HCT116 (cell line): ENCODE data around the gene KNOP1. TPM values are rescaled to one million over a fixed set of nuclear protein-coding genes. Genes with fewer than 3 reads are reported as not detected.

Source experiments
- ATAC-seq: fragments of 200-7000 bp; cut with Tn5 transposase; 2 replicates; pipeline ENCODE4 v1.9.1; 2020; ENCODE audit warnings: mild to moderate bottlenecking, moderate library complexity
- BruUV-seq: library from RNA; stranded (reverse); fragments of 400-500 nt; replicated peaks from 2 replicates; lab custom pipeline; 2021; lab: Mats Ljungman, UMichigan
- CTCF ChIA-PET: fragments of 300-600 bp; sonication (Branson Sonifier 250); formaldehyde crosslinking; loops from one replicate; lab custom pipeline; 2021; ENCODE audit warnings: antibody characterized with exemption; lab: Charles Lee
- POLR2A ChIA-PET: fragments of 300-600, 350-600 bp; sonication (Branson Sonifier 250); formaldehyde crosslinking; loops from one replicate; lab custom pipeline; 2021; ENCODE audit warnings: antibody characterized with exemption; lab: Charles Lee
- RAD21 ChIA-PET, 2 experiments: fragments of 300-600 bp; sonication (Branson Sonifier 250); formaldehyde crosslinking; loops; one replicate each; lab custom pipeline; 2023; ENCODE audit warnings: low total read pairs in 2 of 2; ENCODE audit not compliant: uncharacterized antibody in 2 of 2, unreplicated experiment in 2 of 2, low non-redundant PET in 1 of 2; lab: Charles Lee
- DNase-seq: peaks from one replicate; pipeline ENCODE4 v3.0.0-alpha.2; 2010; ENCODE audit warnings: low read depth, low spot score
- H2AFZ ChIP-seq: fragments of 200-600 bp; shearing (Covaris generic), sonication (generic); 2 replicates; pipeline ENCODE4 v1.6.1; 2017; ENCODE audit warnings: low read depth, mixed run types, mixed read lengths, antibody characterized with exemption, low read length; ENCODE audit not compliant: poor library complexity, severe bottlenecking
- H3K27ac ChIP-seq: 2 replicates; pipeline ENCODE4 v1.5.1; 2012; ENCODE audit warnings: low read depth, low read length
- H3K27me3 ChIP-seq: fragments of 200-600 bp; sonication (generic); 2 replicates; pipeline ENCODE4 v1.6.1; 2016; ENCODE audit warnings: mixed run types, low read length, mixed read lengths; ENCODE audit not compliant: insufficient read depth
- H3K36me3 ChIP-seq, 2 experiments: fragments of 200-500 bp in 1 of 2; fragments of 200-600 bp in 1 of 2; sonication (Bioruptor generic) in 1 of 2; sonication (generic) in 1 of 2; 2 replicates each; pipeline versions ENCODE4 v1.5.1 to v1.6.1; 2014 to 2016; ENCODE audit warnings: low read length in 2 of 2, inconsistent platforms in 1 of 2, mixed read lengths in 1 of 2, mixed run types in 1 of 2; ENCODE audit not compliant: insufficient read depth in 2 of 2, control insufficient read depth in 1 of 2
- H3K4me1 ChIP-seq, 2 experiments: fragments of 200-600 bp in 1 of 2; sonication (generic) in 1 of 2; 2 replicates each; pipeline versions ENCODE4 v1.5.1 to v1.6.1; 2012 to 2017; ENCODE audit warnings: low read length in 2 of 2, inconsistent platforms in 1 of 2, mild to moderate bottlenecking in 1 of 2, mixed read lengths in 1 of 2, mixed run types in 1 of 2, moderate library complexity in 1 of 2; ENCODE audit not compliant: insufficient read depth in 2 of 2, control insufficient read depth in 1 of 2
- H3K4me2 ChIP-seq: fragments of 200-600 bp; sonication (generic); 2 replicates; pipeline ENCODE4 v1.6.1; 2017; ENCODE audit warnings: mixed run types, low read length, mixed read lengths
- H3K4me3 ChIP-seq, 2 experiments: fragments of 200-600 bp in 1 of 2; sonication (generic) in 1 of 2; replicated peaks in 1 of 2; 2 replicates each; pipeline ENCODE4 v1.5.1; 2011 to 2016; ENCODE audit warnings: low read length in 2 of 2, control low read depth in 1 of 2, low read depth in 1 of 2, mild to moderate bottlenecking in 1 of 2, mixed read lengths in 1 of 2, mixed run types in 1 of 2
- H3K79me2 ChIP-seq: fragments of 200-600 bp; sonication (generic); 2 replicates; pipeline ENCODE4 v1.6.1; 2017; ENCODE audit warnings: mild to moderate bottlenecking, mixed run types, low read length, moderate library complexity, mixed read lengths; ENCODE audit not compliant: insufficient read depth
- H3K9ac ChIP-seq: fragments of 200-600 bp; sonication (generic); 2 replicates; pipeline ENCODE4 v1.6.1; 2016; ENCODE audit warnings: low read length, mixed read lengths
- H3K9me2 ChIP-seq: fragments of 200-600 bp; sonication (generic), shearing (Covaris generic); 2 replicates; pipeline ENCODE4 v1.6.1; 2017; ENCODE audit warnings: mixed run types, mild to moderate bottlenecking, moderate library complexity; ENCODE audit not compliant: insufficient read depth
- H3K9me3 ChIP-seq, 2 experiments: fragments of 200-500 bp in 1 of 2; fragments of 200-600 bp in 1 of 2; sonication (Bioruptor generic) in 1 of 2; sonication (generic) in 1 of 2; 2 replicates each; pipeline ENCODE4 v1.6.1; 2014 to 2017; ENCODE audit warnings: low read length in 2 of 2, mixed read lengths in 2 of 2, inconsistent platforms in 1 of 2, low read depth in 1 of 2, mild to moderate bottlenecking in 1 of 2, mixed run types in 1 of 2, moderate library complexity in 1 of 2; ENCODE audit not compliant: control insufficient read depth in 1 of 2, insufficient read depth in 1 of 2
- H4K20me1 ChIP-seq: fragments of 200-600 bp; sonication (generic), shearing (Covaris generic); 2 replicates; pipeline ENCODE4 v1.6.1; 2017; ENCODE audit warnings: mixed run types, mild to moderate bottlenecking, moderate library complexity; ENCODE audit not compliant: insufficient read depth
- CBX3 ChIP-seq: IDR thresholded peaks from 2 replicates; pipeline ENCODE4 v1.6.1; 2012; ENCODE audit warnings: low read depth
- CEBPB ChIP-seq: IDR thresholded peaks from 2 replicates; pipeline ENCODE4 v1.6.1; 2012; ENCODE audit warnings: low read depth
- EGR1 ChIP-seq: IDR thresholded peaks from 2 replicates; pipeline ENCODE4 v1.6.1; 2012; ENCODE audit warnings: low read depth
- ELF1 ChIP-seq: IDR thresholded peaks from 2 replicates; pipeline ENCODE4 v1.6.1; 2012; ENCODE audit warnings: low read depth, borderline replicate concordance
- EZH2 ChIP-seq: fragments of 200-600 bp; sonication (generic); IDR thresholded peaks from 2 replicates; pipeline ENCODE4 v1.6.1; 2017; ENCODE audit warnings: antibody characterized with exemption, mixed run types
- EZH2phosphoT487 ChIP-seq: fragments of 200-600 bp; IDR thresholded peaks from 2 replicates; pipeline ENCODE4 v1.6.1; 2018; ENCODE audit warnings: antibody characterized with exemption, borderline replicate concordance
- JUND ChIP-seq: IDR thresholded peaks from 2 replicates; pipeline ENCODE4 v1.6.1; 2012
- RAD21 ChIP-seq: IDR thresholded peaks from 2 replicates; pipeline ENCODE4 v1.6.1; 2012; ENCODE audit warnings: low read depth, mild to moderate bottlenecking
- SIN3A ChIP-seq: IDR thresholded peaks from 2 replicates; pipeline ENCODE4 v1.6.1; 2012; ENCODE audit warnings: low read depth
- SRF ChIP-seq: IDR thresholded peaks from 2 replicates; pipeline ENCODE4 v1.6.1; 2012; ENCODE audit warnings: low read depth
- TCF7L2 ChIP-seq: IDR thresholded peaks from 2 replicates; pipeline ENCODE4 v1.7.0; 2011; ENCODE audit warnings: borderline replicate concordance, inconsistent platforms; ENCODE audit not compliant: insufficient read depth, insufficient read length; ENCODE audit errors: extremely low read depth
- YY1 ChIP-seq: IDR thresholded peaks from 2 replicates; pipeline ENCODE4 v1.6.1; 2011; ENCODE audit warnings: low read length, low read depth, moderate library complexity, mild to moderate bottlenecking; ENCODE audit not compliant: insufficient replicate concordance; ENCODE audit errors: extremely low read depth
- intact Hi-C: fragments of 100-400 bp; cut with micrococcal nuclease; formaldehyde crosslinking; loops from 2 replicates; pipeline ENCODE4 v1.10.0; 2022
- total RNA-seq: library from RNA; stranded (reverse); gene quantifications from one replicate; pipeline ENCODE4 v1.2.1, GENCODE V29; 2021; ENCODE audit not compliant: unreplicated experiment
- TF ChIP-seq, protein P1 (sequence below), 3 experiments: fragments of 200-600 bp in 1 of 3; sonication (generic) in 1 of 3; IDR thresholded peaks in 2 of 3; conservative IDR thresholded peaks in 1 of 3; 2 replicates each; pipeline ENCODE4 v1.5.1; 2012 to 2017; ENCODE audit warnings: low read depth in 2 of 3, low read length in 2 of 3, antibody characterized with exemption in 1 of 3, borderline replicate concordance in 1 of 3, control low read depth in 1 of 3, mild to moderate bottlenecking in 1 of 3, mixed read lengths in 1 of 3, mixed run types in 1 of 3, moderate library complexity in 1 of 3; ENCODE audit not compliant: insufficient read depth in 1 of 3
- TF ChIP-seq, protein P2 (sequence below): IDR thresholded peaks from 2 replicates; pipeline ENCODE4 v1.6.1; 2012; ENCODE audit warnings: low read depth
- TF ChIP-seq, protein P3 (sequence below): IDR thresholded peaks from 2 replicates; pipeline ENCODE4 v1.6.1; 2012

KNOP1 gene
- total RNA-seq, 1 experiment from 2014 or later: 34.6 TPM

DNA sequence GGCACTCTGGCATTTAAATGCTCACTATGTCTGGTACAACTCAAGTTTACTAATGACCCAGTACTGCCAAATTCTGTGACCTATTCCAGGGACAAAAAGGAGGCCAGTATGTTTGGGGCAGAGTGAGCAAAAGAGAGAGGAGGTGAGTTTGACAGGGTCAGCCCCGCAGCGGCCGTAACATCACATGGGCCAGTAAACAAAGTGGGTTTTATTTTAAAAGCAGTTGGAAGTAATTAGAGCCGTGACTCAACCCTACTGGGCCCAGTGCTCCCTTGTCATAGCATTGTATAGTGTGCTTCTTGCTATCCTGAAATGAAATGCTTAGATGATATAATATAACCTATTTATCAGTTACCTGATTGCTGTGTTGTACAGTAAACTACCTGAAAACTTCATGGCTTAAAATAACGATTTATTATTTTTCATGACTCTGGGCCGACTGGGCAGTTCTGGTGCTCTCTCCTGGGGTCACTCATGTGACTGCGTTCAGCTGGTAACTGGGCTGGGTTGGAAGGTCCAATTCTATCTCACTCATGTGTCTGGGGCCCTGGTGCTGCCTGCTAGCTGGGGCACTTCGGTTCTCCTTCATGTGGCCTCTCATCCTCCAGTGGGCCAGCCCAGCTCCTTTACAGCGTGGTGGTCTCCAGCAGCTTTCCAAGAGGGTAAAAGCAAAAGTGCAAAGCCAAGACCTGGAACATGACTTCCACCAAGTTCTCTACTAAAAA, 27.4 kb upstream of the KNOP1 start:
- Histone ChIP-seq H3K79me2 (no peaks in the 10 kb centered on the region), H3K9me3 (no peaks in the 10 kb centered on the region), H3K4me2 (no peak overlapping the region)
- no peak for ATAC-seq
- CTCF ChIA-PET: no interaction called here
- TF ChIP-seq, protein P1, sequence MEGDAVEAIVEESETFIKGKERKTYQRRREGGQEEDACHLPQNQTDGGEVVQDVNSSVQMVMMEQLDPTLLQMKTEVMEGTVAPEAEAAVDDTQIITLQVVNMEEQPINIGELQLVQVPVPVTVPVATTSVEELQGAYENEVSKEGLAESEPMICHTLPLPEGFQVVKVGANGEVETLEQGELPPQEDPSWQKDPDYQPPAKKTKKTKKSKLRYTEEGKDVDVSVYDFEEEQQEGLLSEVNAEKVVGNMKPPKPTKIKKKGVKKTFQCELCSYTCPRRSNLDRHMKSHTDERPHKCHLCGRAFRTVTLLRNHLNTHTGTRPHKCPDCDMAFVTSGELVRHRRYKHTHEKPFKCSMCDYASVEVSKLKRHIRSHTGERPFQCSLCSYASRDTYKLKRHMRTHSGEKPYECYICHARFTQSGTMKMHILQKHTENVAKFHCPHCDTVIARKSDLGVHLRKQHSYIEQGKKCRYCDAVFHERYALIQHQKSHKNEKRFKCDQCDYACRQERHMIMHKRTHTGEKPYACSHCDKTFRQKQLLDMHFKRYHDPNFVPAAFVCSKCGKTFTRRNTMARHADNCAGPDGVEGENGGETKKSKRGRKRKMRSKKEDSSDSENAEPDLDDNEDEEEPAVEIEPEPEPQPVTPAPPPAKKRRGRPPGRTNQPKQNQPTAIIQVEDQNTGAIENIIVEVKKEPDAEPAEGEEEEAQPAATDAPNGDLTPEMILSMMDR (IDR thresholded peaks at IDR 0.05 in 2 of 3, conservative IDR thresholded peaks at IDR 0.05 in 1 of 3; ENCODE audit: borderline replicate concordance in 1 of 3, insufficient read depth in 1 of 3, low read depth in 2 of 3, low read length in 2 of 3): no peak
- no peak for TF ChIP-seq ELF1
- no peak for TF ChIP-seq TCF7L2
- TF ChIP-seq, protein P2, sequence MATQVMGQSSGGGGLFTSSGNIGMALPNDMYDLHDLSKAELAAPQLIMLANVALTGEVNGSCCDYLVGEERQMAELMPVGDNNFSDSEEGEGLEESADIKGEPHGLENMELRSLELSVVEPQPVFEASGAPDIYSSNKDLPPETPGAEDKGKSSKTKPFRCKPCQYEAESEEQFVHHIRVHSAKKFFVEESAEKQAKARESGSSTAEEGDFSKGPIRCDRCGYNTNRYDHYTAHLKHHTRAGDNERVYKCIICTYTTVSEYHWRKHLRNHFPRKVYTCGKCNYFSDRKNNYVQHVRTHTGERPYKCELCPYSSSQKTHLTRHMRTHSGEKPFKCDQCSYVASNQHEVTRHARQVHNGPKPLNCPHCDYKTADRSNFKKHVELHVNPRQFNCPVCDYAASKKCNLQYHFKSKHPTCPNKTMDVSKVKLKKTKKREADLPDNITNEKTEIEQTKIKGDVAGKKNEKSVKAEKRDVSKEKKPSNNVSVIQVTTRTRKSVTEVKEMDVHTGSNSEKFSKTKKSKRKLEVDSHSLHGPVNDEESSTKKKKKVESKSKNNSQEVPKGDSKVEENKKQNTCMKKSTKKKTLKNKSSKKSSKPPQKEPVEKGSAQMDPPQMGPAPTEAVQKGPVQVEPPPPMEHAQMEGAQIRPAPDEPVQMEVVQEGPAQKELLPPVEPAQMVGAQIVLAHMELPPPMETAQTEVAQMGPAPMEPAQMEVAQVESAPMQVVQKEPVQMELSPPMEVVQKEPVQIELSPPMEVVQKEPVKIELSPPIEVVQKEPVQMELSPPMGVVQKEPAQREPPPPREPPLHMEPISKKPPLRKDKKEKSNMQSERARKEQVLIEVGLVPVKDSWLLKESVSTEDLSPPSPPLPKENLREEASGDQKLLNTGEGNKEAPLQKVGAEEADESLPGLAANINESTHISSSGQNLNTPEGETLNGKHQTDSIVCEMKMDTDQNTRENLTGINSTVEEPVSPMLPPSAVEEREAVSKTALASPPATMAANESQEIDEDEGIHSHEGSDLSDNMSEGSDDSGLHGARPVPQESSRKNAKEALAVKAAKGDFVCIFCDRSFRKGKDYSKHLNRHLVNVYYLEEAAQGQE: no peak
- TF ChIP-seq, protein P3, sequence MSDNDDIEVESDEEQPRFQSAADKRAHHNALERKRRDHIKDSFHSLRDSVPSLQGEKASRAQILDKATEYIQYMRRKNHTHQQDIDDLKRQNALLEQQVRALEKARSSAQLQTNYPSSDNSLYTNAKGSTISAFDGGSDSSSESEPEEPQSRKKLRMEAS: no peak
- no peak for TF ChIP-seq SRF
- TF ChIP-seq EGR1: no peak
- TF ChIP-seq CEBPB: no peak
- no peak for TF ChIP-seq SIN3A
- TF ChIP-seq EZH2: no peak
- no peak for TF ChIP-seq EZH2phosphoT487
- TF ChIP-seq CBX3: no peak
- no peak for TF ChIP-seq JUND
- no peak for TF ChIP-seq YY1
- TF ChIP-seq RAD21: no peak
- TF ChIP-seq, all 23 proteins: peak for 0
- Histone ChIP-seq H3K9me2 (no peaks in the 10 kb centered on the region), H3K27ac (no peak overlapping the region), H2AFZ (no peak overlapping the region), H4K20me1 (no peaks in the 10 kb centered on the region), H3K4me1 (no peaks in the 10 kb centered on the region), H3K27me3 (no peaks in the 10 kb centered on the region), H3K9ac (no peak overlapping the region), H3K36me3 (no peaks in the 10 kb centered on the region), H3K4me3 (no peak overlapping the region)
- DNase-seq: no peak
- no TSS peak for BruUV-seq
- intact Hi-C loops: no loop called here
- ChIA-PET POLR2A (no interaction called here), RAD21 (interaction anchor here in 1 of 2 experiments (0.6 kb wide), 1 partner anchor 26 kb away, joined by 3 read pairs; no protein-coding TSS in a partner anchor)
